ENCODE results near the gene NEDD4L.
"Not testable (repeated sequence)": the region's sequence is repeated elsewhere in the genome, so short reads cannot be mapped to it uniquely, and the experiment has no call there.

NEDD4L gene

GRCh38 chr18:58362027-58362575 is 318.1 kb downstream of the NEDD4L start:
- in situ Hi-C loops (cut with MboI; ENCODE audit: low sequenced_read_pairs) = no loop called here

DNA sequence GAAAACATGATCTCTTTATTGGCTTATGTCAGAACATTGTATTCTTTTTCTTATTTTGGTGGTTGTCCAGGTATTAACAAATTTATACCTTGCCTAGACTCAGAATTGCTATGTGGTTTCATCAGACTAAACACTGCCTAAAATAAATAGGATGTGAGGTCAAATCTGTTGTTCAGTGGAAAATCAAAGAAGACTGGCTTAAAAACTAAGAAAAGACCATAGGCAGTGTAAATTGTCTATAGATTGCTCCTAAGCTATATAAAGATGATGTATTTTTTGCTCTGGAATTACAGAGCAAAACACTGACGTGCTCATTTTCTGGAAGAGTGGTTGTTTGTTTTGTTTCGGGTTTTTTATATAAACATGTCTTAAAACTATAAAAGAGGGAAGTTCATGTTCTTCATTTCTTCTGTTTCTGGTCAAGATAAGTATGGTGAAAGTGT is 318.8 kb downstream of the NEDD4L start:
- in situ Hi-C loops (cut with MboI; ENCODE audit: low sequenced_read_pairs) = no loop called here

- in situ Hi-C loops (cut with MboI; ENCODE audit: low sequenced_read_pairs) = no loop called here
Measured at GRCh38 chr18:58363767-58364540, 319.9 kb downstream of the NEDD4L start.

GRCh38 chr18:58364876-58365528 is 321.0 kb downstream of the NEDD4L start:
- in situ Hi-C loops (cut with MboI; ENCODE audit: low sequenced_read_pairs) = no loop called here

- in situ Hi-C loops (cut with MboI; ENCODE audit: low sequenced_read_pairs) = no loop called here
Measured at GRCh38 chr18:58367425-58368140, 323.6 kb downstream of the NEDD4L start.

DNA sequence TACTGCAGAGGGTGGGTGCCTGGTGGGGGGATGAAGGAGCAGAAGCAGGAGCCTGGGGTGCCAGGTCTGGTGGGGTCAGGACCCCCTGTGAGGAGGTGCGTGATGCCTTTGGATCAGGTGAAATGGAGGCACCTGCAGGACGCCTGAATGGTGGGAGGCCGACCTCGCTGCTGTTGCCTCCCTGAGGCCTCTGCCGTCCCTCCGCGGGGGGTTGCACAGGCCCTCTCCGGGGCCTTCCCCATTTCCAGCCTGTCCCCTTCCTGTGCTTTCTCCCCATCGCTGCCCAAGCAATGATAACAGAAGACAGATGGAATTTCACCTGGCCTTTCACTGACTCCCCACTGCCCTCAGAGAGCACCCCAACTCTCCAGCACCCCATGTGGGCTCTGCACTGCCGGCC is 325.6 kb downstream of the NEDD4L start:
- in situ Hi-C loops (cut with MboI; ENCODE audit: low sequenced_read_pairs) = no loop called here

DNA sequence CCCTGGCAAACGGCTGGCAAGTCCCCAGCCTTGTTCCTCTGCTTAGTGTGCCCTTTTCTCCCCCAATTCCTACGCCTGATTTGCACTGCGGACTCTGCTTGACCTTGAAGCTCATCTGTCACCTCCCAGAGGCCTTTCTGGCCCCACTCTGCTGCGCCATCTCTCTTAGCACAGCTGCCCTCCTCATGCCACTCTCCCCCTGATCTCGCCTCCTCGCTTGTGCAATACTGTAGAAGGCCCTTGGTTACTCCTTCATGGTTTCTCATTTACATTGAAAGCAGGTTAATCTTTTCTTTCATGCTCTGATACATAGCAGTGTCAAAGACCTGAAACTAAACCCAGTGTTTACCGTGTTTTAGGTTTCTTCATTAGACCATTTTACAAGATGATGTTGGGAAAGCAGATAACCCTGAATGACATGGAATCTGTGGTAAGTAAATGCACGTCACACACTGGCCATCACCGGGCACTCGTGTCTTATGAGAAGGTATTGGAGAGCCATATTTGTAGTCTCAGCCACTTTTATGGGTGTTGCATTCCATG is 326.1 kb downstream of the NEDD4L start:
- in situ Hi-C loops (cut with MboI; ENCODE audit: low sequenced_read_pairs) = no loop called here

- in situ Hi-C loops (cut with MboI; ENCODE audit: low sequenced_read_pairs) = no loop called here
Measured at GRCh38 chr18:58370612-58371011, 326.6 kb downstream of the NEDD4L start.

DNA sequence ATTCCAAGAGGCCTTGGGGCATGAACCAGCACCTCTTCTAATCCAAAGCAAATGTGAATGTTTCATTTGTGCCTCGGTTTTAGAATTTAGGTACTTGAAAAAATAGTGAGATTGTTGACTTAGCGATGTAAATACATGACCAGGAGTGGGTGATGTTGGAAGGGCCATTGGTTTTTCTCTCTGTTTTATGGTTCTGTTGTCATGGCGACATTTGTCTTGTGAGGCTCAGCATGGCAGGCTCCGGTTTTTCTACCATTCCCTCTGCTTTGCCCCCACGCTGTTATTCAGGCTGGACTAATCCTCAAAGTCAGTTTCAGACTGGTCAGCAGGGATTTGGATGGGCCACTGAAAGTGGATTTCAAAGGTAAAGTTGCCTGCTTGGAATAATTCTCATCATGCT is 329.5 kb downstream of the NEDD4L start:
- in situ Hi-C loops (cut with MboI; ENCODE audit: low sequenced_read_pairs) = no loop called here

DNA sequence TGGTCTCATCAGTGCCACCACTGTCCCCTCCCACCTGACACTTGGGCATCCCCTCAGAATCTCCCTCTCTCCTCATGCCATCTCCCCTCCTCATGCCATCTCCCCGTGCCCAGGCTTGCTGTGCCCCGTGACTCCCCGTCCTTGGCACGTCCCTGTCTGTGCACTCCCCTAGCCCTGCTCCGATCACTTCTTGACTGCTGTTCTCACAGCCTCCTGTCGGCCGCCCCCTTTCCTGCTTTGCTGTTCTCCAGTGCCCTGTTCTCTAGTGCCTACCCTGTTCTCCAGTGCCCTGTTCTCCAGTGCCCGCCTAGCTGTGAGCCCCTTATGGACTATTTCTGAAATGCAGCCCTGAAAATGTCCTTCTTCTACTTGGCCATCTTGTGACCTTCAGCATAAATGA is 331.0 kb downstream of the NEDD4L start:
- in situ Hi-C loops (cut with MboI; ENCODE audit: low sequenced_read_pairs) = no loop called here

DNA sequence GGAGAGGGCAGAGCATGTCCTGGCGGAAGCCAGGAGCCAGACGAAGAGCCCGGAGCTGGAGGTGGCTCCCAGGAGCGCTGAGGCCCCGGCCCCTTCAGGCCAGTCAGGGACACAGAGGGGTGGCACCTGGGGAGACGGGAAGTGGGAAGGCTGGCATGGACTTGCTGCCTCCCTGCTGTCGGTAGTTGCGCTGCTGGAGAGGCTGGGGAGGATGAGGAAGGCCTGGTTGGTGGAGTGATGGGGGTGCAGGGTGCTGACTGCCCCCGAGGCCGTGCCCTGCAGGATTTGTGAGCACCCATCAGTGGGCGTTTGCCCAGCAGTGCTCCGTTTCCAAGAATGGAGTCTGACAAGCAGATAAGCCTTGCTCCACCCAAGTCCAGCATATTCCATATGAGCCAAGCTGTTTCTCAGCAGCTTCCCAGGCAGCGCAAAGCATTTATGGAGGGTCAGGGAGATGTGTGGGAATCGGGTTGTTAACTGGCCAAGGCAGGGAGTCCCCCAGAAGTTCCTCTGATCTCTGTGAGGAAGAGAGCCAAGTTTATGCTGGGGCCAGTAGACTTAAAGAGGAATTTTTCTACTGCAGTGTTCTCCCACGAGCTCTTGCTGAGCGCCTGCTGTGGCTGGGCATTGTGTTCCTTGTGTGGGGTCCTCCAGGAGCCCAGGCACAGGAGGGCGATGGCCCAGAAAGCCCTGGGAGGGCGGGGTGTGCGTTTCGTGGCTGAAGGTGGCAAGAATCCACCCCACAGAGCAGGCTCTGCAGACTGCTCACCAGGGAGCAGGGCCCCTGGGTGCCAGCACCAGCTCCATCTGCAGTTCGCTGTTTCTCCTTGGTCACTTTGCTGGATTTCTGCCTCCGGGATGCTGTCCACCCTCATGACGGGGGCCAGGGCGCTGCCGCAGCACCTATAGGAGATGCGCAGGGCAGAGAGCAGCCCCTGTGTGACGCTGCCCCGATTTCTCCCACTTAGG is 334.7 kb downstream of the NEDD4L start:
- in situ Hi-C loops (cut with MboI; ENCODE audit: low sequenced_read_pairs) = no loop called here

DNA sequence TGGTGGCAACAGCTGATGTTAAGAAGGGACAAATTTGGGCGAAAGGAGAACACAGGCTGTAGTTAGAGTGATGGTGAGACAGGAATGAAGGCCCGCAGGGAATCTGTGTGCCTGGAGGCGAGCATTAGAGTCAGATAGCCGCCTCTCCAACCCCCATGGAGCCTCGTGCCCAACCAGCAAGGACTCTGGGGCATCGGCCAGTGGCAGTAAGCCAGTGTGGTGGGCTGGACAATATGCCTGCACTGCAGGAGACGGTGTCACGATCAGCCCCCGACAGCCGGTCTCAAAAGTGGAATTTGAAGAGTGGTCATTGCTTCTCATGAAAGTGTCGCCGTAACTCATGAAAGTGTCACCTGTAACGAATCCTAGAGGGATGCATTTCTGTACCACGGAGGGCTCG is 335.4 kb downstream of the NEDD4L start:
- in situ Hi-C loops (cut with MboI; ENCODE audit: low sequenced_read_pairs) = no loop called here

GRCh38 chr18:58380113-58380512 is 336.1 kb downstream of the NEDD4L start:
- in situ Hi-C loops (cut with MboI; ENCODE audit: low sequenced_read_pairs) = not testable (repeated sequence)

- in situ Hi-C loops (cut with MboI; ENCODE audit: low sequenced_read_pairs) = no loop called here
Measured at GRCh38 chr18:58381676-58382411, 337.8 kb downstream of the NEDD4L start.

DNA sequence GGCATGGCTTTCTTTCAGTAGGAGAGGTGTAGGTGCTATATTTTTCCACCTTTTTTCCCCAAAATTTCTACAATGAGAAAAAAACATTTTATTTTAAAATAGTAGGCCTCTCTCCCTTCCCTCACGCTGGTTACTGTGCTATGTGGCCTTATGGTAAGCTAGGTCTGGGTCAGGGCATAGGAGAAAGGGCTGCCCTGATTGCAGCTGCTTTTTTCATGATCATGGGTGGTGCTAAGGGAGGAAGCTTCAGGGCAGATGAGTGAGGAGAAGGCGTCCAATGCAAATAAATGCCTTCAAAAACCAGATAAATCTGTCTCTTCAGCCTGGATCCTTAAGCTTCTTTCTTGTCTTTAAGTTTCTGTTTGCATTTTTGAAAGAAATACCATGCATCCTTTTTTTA is 338.4 kb downstream of the NEDD4L start:
- in situ Hi-C loops (cut with MboI; ENCODE audit: low sequenced_read_pairs) = no loop called here

- in situ Hi-C loops (cut with MboI; ENCODE audit: low sequenced_read_pairs) = no loop called here
Measured at GRCh38 chr18:58385472-58385871, 341.4 kb downstream of the NEDD4L start.

GRCh38 chr18:58386780-58387179 is 342.8 kb downstream of the NEDD4L start:
- in situ Hi-C loops (cut with MboI; ENCODE audit: low sequenced_read_pairs) = no loop called here

DNA sequence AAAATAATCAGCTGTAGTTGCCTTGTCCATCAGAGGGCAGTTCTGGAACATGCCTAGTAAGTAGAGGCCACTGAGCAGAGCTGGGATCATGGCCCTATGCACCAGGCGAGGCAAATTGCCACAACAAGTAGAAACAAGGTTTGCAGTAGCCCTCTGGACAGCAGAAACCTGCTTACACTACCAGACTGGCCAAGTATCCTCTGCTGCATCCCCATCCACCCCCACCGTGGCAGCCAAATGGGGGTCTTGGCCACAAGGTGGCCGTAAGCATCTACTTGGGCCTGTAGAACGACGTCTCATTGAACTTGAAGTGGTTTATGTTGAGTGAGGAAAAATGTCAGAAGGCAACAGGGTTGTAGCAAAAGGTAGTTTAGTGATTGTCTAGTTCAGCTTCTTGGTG is 343.7 kb downstream of the NEDD4L start:
- in situ Hi-C loops (cut with MboI; ENCODE audit: low sequenced_read_pairs) = no loop called here

- in situ Hi-C loops (cut with MboI; ENCODE audit: low sequenced_read_pairs) = no loop called here
Measured at GRCh38 chr18:58388736-58389135, 344.7 kb downstream of the NEDD4L start.

Data from HL-60/S4 (cell line).